OCI-LY3 (cell line): ENCODE measurements around the gene METTL16.
"Not testable (repeated sequence)": the region's sequence is repeated elsewhere in the genome, so short reads cannot be mapped to it uniquely, and the experiment has no call there.

ENCODE experiments used
- H2AFZ ChIP-seq: fragments of 200-600, 300-600 bp; shearing (Covaris generic); 2 replicates; pipeline ENCODE4 v1.6.0; 2014; ENCODE audit warnings: antibody characterized with exemption, low read depth, low read length
- H3K27ac ChIP-seq: fragments of 200-600, 300-600 bp; sonication (generic); 2 replicates; pipeline ENCODE4 v1.5.1; 2014; ENCODE audit warnings: mild to moderate bottlenecking, low read length, moderate library complexity, mixed read lengths
- H3K27me3 ChIP-seq: fragments of 200-600, 300-600 bp; sonication (generic); 2 replicates; pipeline ENCODE4 v1.6.1; 2014; ENCODE audit warnings: low read depth, low read length, mixed read lengths
- H3K36me3 ChIP-seq: fragments of 200-600, 300-600 bp; sonication (generic); replicated peaks from 2 replicates; pipeline ENCODE3; 2014; ENCODE audit warnings: low read depth, low read length, mixed read lengths
- H3K4me1 ChIP-seq: fragments of 300-600, 200-600 bp; sonication (generic); 2 replicates; pipeline ENCODE4 v1.6.1; 2014; ENCODE audit warnings: low read length, mixed read lengths
- H3K4me2 ChIP-seq: fragments of 200-600, 300-600 bp; sonication (generic); 2 replicates; pipeline ENCODE4 v1.6.1; 2014; ENCODE audit warnings: low read length, mixed read lengths
- H3K4me3 ChIP-seq: fragments of 300-600, 200-600 bp; sonication (generic); 2 replicates; pipeline ENCODE4 v1.5.1; 2014; ENCODE audit warnings: antibody characterized with exemption, mild to moderate bottlenecking, low read length, moderate library complexity
- H3K79me2 ChIP-seq: fragments of 300-600, 200-600 bp; shearing (Covaris generic); 2 replicates; pipeline ENCODE4 v1.6.1; 2014; ENCODE audit warnings: mild to moderate bottlenecking, low read length, mixed read lengths
- H3K9ac ChIP-seq: fragments of 300-600, 200-600 bp; shearing (Covaris generic); 2 replicates; pipeline ENCODE4 v1.6.0; 2014; ENCODE audit warnings: mild to moderate bottlenecking, low read length, moderate library complexity
- H3K9me3 ChIP-seq: fragments of 200-600, 300-600 bp; shearing (Covaris generic); 2 replicates; pipeline ENCODE4 v1.6.1; 2014; ENCODE audit warnings: low read length, mixed read lengths; ENCODE audit not compliant: insufficient read depth
- H4K20me1 ChIP-seq: fragments of 200-600, 300-600 bp; sonication (generic); 2 replicates; pipeline ENCODE4 v1.6.1; 2016; ENCODE audit warnings: low read length, mixed read lengths; ENCODE audit not compliant: insufficient read depth
- EZH2phosphoT487 ChIP-seq: fragments of 200-600 bp; shearing (Covaris generic); IDR thresholded peaks from 2 replicates; pipeline ENCODE4 v1.6.1; 2018; ENCODE audit warnings: antibody characterized with exemption, mixed run types, low read depth
- TF ChIP-seq, protein P1 (sequence below): fragments of 200-600, 300-600 bp; sonication (generic); IDR thresholded peaks from 2 replicates; pipeline ENCODE4 v1.5.1; 2014; ENCODE audit warnings: antibody characterized with exemption, low read length, low read depth

Gene METTL16

DNA sequence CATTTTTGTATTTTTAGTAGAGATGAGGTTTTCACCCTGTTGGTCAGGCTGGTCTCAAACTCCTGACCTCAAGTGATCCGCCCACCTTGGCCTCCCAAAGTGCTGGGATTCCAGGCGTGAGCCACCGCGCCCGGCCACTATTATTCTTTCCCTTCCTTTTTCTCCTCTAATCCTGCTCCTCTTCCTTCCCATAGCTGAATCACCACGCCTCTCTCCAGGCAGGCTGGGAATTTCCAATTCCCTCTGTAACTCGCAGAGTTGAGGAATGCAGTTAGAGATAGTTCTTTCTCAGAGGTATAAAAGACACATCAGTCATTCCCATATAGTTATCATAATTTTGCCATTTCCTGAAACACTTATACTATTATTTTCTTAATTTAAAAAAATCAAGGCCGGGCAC, 11.2 kb downstream of the METTL16 start:
- Histone ChIP-seq H3K9ac (no peak overlapping the region), H3K79me2 (peaks cover 36% of the 10 kb centered on the region), H4K20me1 (no peaks in the 10 kb centered on the region), H3K27me3 (no peaks in the 10 kb centered on the region), H3K4me2 (no peak overlapping the region), H3K36me3 (peaks cover 12% of the 10 kb centered on the region), H2AFZ (no peak overlapping the region), H3K27ac (no peak overlapping the region), H3K4me3 (no peak overlapping the region), H3K4me1 (peaks cover 5% of the 10 kb centered on the region; the same call in 1 of the 2 replicates), H3K9me3 (no peaks in the 10 kb centered on the region)
- TF ChIP-seq, protein P1, sequence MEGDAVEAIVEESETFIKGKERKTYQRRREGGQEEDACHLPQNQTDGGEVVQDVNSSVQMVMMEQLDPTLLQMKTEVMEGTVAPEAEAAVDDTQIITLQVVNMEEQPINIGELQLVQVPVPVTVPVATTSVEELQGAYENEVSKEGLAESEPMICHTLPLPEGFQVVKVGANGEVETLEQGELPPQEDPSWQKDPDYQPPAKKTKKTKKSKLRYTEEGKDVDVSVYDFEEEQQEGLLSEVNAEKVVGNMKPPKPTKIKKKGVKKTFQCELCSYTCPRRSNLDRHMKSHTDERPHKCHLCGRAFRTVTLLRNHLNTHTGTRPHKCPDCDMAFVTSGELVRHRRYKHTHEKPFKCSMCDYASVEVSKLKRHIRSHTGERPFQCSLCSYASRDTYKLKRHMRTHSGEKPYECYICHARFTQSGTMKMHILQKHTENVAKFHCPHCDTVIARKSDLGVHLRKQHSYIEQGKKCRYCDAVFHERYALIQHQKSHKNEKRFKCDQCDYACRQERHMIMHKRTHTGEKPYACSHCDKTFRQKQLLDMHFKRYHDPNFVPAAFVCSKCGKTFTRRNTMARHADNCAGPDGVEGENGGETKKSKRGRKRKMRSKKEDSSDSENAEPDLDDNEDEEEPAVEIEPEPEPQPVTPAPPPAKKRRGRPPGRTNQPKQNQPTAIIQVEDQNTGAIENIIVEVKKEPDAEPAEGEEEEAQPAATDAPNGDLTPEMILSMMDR, result no peak
- no peak for TF ChIP-seq EZH2phosphoT487

DNA sequence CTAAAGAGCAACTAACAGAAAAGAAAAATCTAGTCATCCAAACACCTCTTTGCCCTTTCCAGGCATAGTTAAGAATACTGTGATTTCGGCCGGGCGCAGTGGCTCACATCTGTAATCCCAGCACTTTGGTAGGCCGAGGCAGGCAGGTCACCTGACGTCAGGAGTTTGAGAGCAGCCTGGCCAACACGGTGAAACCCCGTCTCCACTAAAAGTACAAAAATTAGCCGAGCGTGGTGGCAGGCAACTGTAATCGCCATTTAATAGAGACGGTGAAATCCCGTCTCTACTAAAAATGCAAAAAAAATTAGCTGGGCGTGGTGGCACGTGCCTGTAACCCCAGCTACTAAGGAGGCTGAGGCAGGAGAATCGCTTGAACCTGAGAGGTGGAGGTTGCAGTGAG, 22.4 kb downstream of the METTL16 start:
- peak overlapping the region; percentile 51 for H3K4me3 ChIP-seq
- peaks cover 11% of the 10 kb centered on the region for H4K20me1 ChIP-seq
- not testable (repeated sequence) for H3K27me3 ChIP-seq, H3K9ac ChIP-seq, H2AFZ ChIP-seq, H3K36me3 ChIP-seq, H3K9me3 ChIP-seq
- peak overlapping the region; percentile 81 for H3K4me2 ChIP-seq
- peaks cover 30% of the 10 kb centered on the region for H3K4me1 ChIP-seq
- H3K79me2 ChIP-seq, result peaks cover 52% of the 10 kb centered on the region
- peak overlapping the region; percentile 23; the same call in 1 of the 2 replicates for H3K27ac ChIP-seq

DNA sequence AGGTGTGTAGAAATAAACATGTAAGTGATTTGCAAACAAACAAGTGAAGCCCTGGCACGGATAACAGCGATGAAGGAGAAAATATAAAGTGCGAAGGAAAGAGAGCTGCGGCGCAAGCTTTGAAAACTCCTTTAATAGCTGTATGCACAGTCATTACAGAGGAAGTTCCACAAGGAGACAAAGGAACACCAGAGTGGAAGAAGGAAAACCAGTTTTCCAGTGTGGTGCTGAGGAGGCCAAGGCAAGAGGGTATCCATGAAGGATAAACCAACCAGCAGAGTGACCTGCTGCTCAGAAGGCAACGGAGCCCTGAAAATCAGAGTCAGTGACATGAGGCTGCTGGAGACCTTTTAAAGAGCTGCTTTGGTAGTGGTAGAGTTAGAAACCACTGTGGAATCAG, 24.4 kb downstream of the METTL16 start:
- H3K79me2 ChIP-seq, result peaks cover 67% of the 10 kb centered on the region
- no peak overlapping the region for H2AFZ ChIP-seq
- no peaks in the 10 kb centered on the region for H3K9me3 ChIP-seq
- TF ChIP-seq EZH2phosphoT487, result no peak
- TF ChIP-seq, protein P1, result no peak
- H3K4me2 ChIP-seq, result no peak overlapping the region
- peaks cover 30% of the 10 kb centered on the region for H3K4me1 ChIP-seq
- H3K9ac ChIP-seq, result no peak overlapping the region
- no peaks in the 10 kb centered on the region for H3K36me3 ChIP-seq
- H3K27me3 ChIP-seq, result no peaks in the 10 kb centered on the region
- H4K20me1 ChIP-seq, result peaks cover 11% of the 10 kb centered on the region
- no peak overlapping the region for H3K4me3 ChIP-seq
- H3K27ac ChIP-seq, result no peak overlapping the region

DNA sequence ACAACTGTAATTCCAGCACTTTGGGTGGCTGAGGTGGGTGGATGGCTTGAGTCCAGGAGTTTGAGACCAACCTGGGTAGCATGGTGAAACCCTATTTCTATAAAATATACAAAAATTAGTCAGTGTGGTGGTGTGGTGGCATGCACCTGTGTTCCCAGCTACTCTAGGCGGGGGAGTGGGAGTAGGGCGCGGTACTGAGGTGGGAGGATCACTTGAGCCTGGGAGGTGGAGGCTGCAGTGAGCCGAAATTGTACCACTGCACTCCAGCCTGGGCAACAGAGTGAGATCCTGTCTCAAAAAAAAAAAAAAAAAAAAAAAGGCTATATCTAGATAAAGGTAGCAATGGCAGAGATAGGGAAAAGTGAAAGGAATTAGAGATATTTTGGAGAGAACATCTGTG, 25.0 kb downstream of the METTL16 start:
- not testable (repeated sequence) for H2AFZ ChIP-seq, H3K27me3 ChIP-seq, H3K36me3 ChIP-seq, H3K9me3 ChIP-seq, H3K9ac ChIP-seq, H3K4me3 ChIP-seq, H3K27ac ChIP-seq, H3K4me2 ChIP-seq
- Histone ChIP-seq H3K4me1 (peaks cover 30% of the 10 kb centered on the region), H3K79me2 (peaks cover 70% of the 10 kb centered on the region), H4K20me1 (peaks cover 11% of the 10 kb centered on the region)

DNA sequence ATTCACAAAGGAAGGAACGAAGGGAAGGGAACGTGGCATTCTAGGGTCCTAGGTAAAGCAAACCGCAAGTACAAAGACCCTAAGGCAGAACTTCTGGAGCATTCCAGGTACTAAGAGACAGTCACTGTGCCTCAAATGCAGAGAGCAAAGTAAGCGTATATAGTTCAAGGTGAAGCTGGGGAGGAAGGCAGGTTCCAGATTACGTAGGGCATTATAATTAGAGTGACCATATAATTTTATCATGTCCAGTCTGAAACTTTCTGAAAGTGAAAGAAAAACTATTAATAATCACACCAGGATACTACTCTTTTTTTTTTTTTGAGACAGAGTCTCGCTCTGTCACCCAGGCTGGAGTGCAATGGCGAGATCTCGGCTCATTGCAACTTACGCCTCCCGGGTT, 25.7 kb downstream of the METTL16 start:
- Histone ChIP-seq H3K9me3 (no peaks in the 10 kb centered on the region), H3K27me3 (no peaks in the 10 kb centered on the region), H3K27ac (no peak overlapping the region), H4K20me1 (peaks cover 11% of the 10 kb centered on the region), H3K4me1 (peaks cover 24% of the 10 kb centered on the region), H3K4me2 (no peak overlapping the region), H2AFZ (no peak overlapping the region), H3K9ac (no peak overlapping the region), H3K79me2 (peaks cover 72% of the 10 kb centered on the region), H3K36me3 (no peaks in the 10 kb centered on the region), H3K4me3 (no peak overlapping the region)
- TF ChIP-seq, protein P1, result no peak
